ENCODE data around the gene DDA1. TPM values are rescaled to one million over a fixed set of nuclear protein-coding genes. Genes with fewer than 3 reads are reported as not detected.
"Not testable (repeated sequence)": the region's sequence is repeated elsewhere in the genome, so short reads cannot be mapped to it uniquely, and the experiment has no call there.

DDA1 gene
- total RNA-seq, 1 donor from 2014 or later = 26.2 TPM

DNA sequence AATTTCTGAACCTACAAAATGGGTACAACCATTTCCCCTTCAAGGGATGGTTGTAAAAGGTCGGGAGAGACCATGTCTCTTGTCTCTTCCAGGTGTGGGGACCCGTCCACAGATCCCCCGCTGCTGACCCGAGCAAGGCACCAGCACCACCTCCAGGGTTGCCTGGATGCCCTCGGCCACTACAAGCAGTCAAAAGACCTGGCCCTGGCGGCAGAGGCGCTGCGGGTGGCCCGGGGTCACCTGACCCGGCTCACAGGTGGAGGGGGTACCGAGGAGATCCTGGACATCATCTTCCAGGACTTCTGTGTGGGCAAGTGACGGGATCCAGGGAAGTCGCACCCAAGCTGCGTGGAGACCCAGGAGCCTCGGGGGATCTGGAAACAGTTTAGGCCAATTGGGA, 32.0 kb downstream of the DDA1 start:
- DNase-seq (ENCODE audit: low read depth) = no peak

DNA sequence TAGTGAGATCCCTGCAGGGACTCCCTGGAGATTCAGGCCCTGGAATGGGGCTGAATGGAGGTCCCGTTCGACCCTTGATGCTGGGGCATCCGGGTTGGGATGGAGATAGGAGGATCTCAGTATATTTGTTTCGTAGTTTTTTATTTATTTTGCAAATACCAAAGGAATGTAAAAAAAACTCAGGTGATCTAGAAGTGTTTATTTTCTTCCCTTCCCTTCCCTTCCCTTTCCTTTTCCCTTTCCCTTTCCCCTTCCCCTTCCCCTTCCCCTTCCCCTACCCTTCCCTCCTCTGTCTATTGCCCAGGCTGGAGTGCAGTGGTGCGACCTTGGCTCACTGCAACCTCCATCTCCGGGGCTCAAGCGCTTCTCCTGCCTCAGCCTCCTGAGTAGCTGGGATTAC, 32.5 kb downstream of the DDA1 start:
- DNase-seq (ENCODE audit: low read depth) = no peak

DNA sequence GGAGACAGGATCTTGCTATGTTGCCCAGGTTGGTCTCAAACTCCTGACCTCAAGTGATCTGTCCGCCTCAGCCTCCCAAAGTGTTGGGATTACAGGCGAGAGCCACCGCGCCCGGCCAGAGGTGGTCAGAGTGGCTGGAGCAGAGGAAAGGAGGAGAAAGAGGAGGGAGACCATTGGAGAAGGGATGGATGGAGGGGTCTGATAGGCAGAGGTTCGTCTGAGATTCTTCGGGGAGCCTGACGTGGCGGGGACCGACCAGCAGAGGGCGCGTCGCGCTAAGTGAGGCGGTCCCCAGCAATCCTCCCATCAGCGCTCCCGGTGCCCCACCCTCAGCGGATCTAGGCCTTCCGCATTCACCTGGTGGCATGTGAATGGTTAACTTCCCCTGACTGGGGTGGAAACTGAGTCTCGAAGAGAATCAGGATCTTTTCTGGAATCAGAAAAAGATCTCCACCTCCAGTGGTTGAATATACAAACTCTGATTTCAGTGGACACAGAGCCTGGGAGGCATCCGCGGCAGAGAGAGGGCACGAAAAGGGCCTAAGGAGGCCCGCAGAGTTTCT, 36.8 kb downstream of the DDA1 start:
- DNase-seq (ENCODE audit: low read depth) = peak; percentile 64

DNA sequence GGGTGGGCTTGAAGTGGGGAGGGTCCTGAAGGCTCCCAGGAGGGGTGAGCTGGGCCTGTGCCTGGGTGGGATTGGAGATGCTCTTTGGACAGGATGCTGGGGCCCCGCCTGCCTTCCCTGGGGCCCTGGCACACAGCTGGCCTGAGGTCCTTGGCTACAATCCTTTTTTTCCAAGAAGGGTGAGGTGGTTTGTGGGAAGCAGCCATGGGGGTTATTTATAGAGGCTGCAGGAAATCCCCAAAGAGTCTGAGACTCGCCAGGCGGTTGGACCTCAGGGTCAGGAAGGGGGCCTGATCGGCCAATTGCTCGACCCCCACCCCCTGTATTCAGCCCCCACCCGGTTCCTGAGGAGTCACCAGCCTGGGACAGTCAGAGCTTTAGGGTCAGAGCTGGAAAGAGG, 38.0 kb downstream of the DDA1 start:
- peak; percentile 78 for DNase-seq (ENCODE audit: low read depth)

DNA sequence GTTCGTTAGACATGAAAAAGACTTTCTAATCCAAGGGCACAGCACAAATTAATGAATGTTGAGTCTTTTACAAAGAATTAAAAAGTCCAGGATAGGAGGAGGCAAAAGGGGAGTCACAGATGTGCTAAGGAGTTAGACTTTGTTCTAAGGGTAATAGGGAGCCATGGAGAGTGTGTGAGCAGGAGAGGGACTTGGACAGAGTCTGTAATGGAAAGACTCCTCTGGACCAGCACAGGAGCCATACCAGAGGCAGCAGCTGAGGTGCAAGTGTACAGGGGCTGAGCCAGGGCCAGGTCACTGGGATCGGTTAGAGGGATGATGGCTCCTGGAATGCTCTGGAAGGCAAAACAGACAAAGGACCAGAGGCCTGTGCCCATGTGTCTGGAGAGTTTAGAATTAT, 38.5 kb downstream of the DDA1 start:
- no peak for DNase-seq (ENCODE audit: low read depth)

DNA sequence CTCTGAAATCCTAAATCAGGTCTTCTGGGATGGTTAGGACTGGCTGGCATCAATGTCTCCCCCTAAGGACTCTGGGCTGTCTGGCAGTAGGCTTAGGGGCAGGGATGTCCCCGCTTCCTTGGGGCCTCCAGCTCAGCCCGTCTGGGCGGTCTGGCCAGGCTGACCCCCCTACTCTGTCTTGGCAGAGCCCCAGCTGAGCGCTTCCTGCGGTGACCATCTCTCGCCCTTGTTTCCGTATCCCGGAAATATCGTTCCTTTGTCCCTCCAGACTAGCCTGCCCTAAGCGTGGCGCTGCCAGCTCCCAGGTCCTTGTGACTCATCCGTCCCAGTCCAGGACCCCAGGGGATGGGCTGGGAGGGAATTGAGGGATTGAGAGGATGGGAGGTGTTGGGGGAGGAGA, 39.3 kb downstream of the DDA1 start:
- DNase-seq (ENCODE audit: low read depth) = peak; percentile 65

DNA sequence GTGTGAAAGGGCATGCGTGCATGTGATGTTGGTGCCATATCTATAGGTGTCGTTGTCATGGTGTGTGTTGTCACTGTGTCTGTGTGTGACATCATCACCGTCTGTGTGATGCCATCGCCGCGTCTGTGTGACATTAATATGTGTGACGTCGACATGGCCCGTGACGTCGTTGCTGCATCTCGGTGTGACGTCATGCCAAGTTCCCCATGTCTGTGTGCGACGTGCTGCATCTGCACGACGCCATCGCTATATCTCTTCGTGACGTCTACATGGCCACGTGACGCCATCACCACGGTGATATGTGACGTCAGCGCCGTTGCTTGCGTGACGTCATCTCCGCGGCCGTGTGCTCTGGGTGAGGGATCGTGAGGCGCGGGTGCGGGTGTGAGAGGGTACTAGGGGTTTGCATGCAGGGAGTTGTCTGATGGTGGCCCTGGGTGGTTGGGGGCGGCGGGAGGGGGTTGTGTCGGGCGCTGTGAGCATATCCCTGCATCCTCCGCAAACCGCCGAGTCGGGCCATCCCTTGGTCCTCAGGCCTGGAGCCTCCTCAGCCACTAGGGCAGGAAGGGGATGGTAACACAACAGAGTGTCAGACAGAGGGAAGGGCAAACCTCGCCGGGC, 42.6 kb downstream of the DDA1 start:
- DNase-seq (ENCODE audit: low read depth) = no peak

DNA sequence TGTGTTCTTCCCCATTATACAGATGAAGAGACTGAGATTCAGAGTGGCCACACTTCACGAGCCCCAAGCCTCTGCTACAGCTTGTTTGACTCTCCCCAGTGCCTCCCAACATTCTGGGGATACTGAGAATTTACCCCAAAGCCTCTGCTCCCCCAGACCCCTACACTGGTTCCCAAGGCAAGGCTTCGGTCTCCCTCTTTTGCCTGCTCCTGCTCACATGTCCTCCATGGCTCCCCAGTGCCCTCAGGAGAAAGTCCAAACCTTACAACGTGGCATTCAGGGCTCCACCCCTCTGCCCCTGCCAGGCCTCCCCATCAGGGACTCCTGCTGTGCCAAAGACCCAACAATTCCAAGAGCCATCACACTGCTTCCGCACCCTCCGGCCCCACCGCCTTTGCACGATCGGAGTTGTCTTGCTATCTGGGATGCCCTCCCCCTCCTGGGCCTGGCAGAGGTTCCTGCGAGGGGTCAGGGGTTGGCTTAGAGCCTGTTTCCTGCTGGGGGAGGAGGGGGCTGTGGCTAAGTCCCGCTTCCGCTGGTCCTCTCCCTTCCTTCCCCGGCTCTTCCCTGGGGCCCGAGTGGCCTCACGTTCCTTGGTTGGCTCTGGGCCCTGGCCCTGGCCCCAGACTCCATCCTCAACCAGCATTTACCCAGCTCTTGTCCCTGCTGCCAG, 43.4 kb downstream of the DDA1 start:
- DNase-seq (ENCODE audit: low read depth) = no peak

DNA sequence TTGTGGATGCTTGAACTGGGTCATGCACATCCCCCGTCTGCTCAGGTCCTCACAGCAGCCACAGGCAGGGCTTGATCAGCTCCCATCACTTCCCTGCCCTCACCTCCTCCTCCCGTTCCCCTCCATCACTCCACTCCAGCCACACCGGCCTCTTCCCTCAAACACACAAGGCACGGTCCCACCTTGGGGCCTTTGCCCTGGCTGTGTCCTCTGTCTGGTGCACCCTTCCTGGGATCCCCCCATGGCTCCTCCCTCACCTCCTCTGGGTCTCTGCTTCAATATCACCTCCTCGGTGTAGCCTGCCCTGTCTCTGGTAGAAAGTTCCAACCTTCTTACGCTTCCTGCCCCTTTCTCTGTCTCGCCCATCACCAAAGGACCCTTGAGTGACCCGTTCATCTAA, 44.0 kb downstream of the DDA1 start:
- no peak for DNase-seq (ENCODE audit: low read depth)

DNA sequence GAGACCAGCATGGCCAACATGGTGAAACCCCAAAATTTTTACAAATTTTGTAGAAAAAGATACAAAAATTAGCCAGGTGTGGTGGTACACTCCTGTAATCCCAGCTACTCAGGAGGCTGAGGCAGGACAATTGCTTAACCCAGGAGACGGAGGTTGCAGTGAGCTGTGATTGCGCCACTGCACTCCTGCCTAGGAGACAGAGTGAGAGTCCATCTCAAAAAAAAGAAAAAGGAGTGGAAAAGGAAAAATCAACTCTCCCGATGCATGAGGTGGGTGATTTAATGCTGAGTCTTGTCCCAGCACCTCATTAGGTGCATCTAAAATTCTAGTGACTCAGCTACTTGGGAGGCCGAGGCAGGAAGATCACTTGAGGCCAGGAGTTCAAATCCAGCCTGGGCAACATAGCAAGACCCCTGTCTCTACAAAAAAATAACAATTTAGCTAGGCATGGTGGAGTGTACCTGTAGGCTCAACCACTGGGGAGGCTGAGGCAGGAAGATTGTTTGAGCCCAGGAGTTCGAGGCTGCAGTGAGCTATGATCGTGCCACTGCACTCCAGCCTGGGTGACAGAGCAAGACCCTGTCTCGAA, 47.8 kb downstream of the DDA1 start:
- no peak for DNase-seq (ENCODE audit: low read depth)

DNA sequence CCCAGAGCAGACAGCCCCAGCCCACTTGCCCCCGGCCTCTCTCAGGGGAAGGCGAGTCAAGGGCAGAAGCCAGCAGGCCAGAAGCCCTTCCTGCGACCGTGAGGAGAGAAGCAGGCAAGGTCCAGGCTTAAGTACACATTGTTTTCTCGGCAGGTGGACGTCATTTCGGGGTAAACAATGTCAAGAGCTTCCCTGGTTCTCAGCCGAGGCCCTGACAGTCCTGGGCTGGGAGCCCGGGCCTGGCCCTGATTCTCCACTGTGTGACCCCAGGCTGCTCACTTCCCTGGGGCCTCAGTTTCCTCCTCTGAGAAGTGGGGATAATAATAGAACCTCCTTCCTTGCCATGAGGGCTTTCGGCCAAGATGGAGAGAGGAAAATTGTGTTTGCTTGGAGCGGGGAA, 48.4 kb downstream of the DDA1 start:
- DNase-seq (ENCODE audit: low read depth) = no peak

DNA sequence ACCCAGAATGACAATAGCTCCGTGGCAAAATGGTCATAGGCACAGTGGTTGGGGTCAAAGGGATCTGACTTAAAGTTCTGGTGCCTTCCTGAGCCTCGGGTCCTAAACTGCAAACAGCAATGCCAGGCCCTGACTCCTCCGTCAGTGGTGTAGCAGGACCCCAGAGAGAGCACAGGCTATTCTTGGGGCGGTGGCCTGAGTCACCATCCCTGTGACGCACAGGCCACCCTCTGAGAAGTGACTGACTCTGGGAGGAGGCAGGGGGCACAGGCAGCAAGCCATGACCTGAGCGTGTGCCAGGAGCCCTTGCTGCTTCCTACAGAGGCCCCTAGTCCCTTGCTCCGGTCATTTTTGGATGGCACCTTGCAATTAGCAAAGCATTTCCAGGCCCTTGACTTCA, 49.0 kb downstream of the DDA1 start:
- peak; percentile 17 for DNase-seq (ENCODE audit: low read depth)

DNA sequence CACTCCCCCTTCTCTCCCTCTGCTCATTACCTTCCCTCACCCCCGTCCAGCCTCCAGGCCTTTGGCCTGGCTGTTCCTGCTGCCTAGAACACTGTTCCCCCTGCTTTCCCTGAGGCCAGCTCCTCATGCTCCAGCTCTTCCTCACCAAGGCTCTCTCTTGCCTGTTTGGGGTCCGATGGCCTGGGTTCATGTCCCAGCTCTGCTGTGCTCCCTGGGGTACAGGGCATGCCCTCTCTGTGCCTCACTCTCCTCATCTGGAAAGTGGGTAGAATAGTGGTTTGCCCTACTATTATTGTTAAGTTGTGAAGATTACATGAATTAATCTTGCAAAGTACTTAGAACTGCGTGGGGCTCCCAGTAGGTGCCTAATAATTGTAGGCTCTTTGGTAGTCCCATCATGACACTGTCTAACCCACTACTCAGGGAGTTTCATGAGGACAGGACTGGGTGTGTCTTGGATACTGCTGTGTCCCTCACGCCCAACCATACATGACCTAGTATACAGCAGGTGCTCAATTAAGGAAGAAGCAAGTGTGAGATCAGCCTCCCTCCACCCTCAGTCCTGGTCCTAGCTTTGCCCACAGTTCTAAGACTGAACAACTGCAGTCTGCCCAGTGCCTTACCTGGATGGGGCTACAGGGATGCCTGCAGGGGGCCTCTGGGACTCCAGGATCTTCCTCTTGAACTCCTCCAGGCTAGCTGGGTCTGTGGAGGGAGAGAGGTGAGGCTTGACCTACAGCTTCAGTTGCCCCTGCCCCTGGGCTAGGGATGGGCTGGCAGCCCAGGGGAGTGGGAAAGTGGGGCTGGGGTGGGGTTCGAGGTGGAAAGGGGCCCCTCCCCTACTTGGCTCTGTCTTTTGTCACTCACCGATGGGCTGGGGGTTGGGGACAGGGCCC, 50.8 kb downstream of the DDA1 start:
- DNase-seq (ENCODE audit: low read depth) = no peak

DNA sequence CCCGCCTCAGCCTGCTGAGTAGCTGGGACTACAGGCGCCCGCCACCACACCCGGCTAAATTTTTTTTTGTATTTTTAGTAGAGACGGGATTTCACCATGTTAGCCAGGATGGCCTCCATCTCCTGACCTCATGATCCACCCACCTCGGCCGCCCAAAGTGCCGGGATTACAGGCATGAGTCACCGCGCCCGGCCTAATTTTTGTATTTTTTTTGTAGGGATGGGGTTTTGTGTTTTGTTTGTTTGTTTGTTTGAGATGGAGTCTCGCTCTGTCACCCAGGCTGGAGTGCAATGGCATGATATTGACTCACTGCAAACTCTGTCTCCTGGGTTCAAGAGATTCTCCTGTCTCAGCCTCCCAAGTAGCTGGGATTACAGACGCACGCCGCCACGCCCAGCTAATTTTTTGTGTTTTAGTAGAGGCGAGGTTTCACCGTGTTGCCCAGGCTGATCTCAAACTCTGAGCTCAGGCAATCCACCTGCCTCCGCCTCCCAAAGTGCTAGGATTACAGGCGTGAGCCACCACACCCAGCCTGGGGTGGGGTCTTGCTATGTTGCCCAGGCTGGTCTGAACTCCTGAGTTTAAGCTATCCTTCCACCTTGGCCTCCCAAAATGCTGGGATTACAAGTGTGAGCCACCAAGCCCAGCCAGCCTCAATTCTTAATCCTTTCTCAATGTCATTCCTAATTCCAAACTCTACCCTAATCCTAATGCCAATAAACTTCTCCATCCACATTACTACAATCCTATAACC, 54.7 kb downstream of the DDA1 start:
- DNase-seq (ENCODE audit: low read depth) = not testable (repeated sequence)

DNA sequence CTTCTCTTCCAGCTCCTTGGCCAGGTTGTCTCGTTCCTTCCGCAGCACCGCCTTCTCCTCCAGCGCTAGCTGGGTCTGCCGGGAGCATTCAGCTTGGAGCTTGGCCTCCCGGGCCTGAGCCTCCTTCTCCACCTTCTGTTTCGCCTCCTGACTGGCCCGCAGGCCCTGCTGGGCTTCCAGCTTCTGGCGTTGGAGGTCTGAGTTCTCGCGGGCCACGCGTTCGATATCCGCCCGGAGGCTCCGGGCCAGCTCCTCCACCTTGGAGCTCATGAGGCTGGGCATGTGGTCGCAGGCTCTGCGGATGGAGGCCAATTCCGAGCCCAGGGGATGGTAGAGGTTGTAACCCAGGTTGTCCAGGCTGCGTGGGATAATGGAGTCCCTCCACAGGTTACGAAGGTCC, 56.0 kb downstream of the DDA1 start:
- DNase-seq (ENCODE audit: low read depth) = no peak

DNA sequence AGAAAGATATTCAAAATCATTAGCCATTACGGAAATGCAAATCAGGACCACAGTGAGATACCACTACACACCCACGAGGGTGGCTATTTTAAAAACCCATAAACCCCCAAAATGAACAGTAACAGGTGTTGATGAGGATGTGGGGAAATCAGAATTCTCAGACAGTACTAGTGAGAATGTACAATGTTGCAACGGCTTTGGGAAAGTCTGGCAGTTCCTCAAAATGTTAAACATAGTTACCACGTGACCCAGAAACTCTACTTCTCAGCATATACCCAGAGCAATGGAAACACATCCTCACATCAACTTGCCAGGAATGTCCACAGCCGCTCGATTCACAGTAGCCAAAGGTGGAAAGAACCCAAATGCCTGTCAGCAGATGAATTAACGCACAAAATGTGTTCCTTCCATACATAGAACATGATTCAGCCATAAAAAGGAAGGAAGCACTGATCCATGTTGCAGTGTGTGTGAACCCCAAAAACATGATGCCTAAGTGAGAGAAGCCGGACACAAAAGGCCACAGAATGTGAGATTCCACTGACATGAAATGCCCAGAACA, 60.7 kb downstream of the DDA1 start:
- DNase-seq (ENCODE audit: low read depth) = peak; percentile 58

Data from myocyte (in vitro differentiated cells).